Common myeloid progenitor, CD34-positive (primary cell): Measurements from ENCODE around the gene ZRSR2.

ENCODE experiments used
- CTCF ChIA-PET: fragments of 350-600 bp; sonication (Branson Sonifier 250); formaldehyde crosslinking; loops from one replicate; lab custom pipeline; 2021; ENCODE audit warnings: antibody characterized with exemption; lab: Charles Lee
- POLR2A ChIA-PET: fragments of 350-600 bp; sonication (Branson Sonifier 250); formaldehyde crosslinking; loops from one replicate; lab custom pipeline; 2021; ENCODE audit warnings: antibody characterized with exemption; lab: Charles Lee
- DNase-seq, 3 donors: peaks; one replicate each; pipeline versions ENCODE4 v3.0.0 to v3.0.0-alpha.2; 2013
- H3K27ac ChIP-seq, 2 experiments: 1 replicate in 1 of 2; 2 replicates in 1 of 2; pipeline ENCODE4 v1.7.0; 2013; ENCODE audit warnings: inconsistent platforms in 2 of 2, low read length in 2 of 2, mild to moderate bottlenecking in 2 of 2, low read depth in 1 of 2, moderate library complexity in 1 of 2; ENCODE audit not compliant: severe bottlenecking in 2 of 2, insufficient read depth in 1 of 2, poor library complexity in 1 of 2
- H3K27me3 ChIP-seq, 5 experiments: replicated peaks in 2 of 5; 1 replicate in 3 of 5; 2 replicates in 2 of 5; pipeline versions ENCODE4 v1.6.1 to v1.7.0; 2013; ENCODE audit warnings: low read length in 4 of 5, mild to moderate bottlenecking in 2 of 5, moderate library complexity in 2 of 5, inconsistent platforms in 1 of 5; ENCODE audit not compliant: insufficient read depth in 5 of 5, control insufficient read depth in 4 of 5
- H3K36me3 ChIP-seq, 4 experiments: 1 replicate in 2 of 4; 2 replicates in 2 of 4; pipeline versions ENCODE4 v1.6.1 to v1.7.0; 2013; ENCODE audit warnings: low read length in 3 of 4, control low read depth in 1 of 4, mild to moderate bottlenecking in 1 of 4; ENCODE audit not compliant: control insufficient read depth in 4 of 4, insufficient read depth in 4 of 4
- H3K4me1 ChIP-seq, 4 experiments: 1 replicate in 3 of 4; 2 replicates in 1 of 4; pipeline versions ENCODE4 v1.6.1 to v1.7.1; 2013; ENCODE audit warnings: low read length in 3 of 4, mild to moderate bottlenecking in 3 of 4, control low read depth in 1 of 4, inconsistent platforms in 1 of 4, moderate library complexity in 1 of 4; ENCODE audit not compliant: control insufficient read depth in 4 of 4, insufficient read depth in 4 of 4; ENCODE audit errors: control extremely low read depth in 1 of 4
- H3K4me3 ChIP-seq, 7 experiments: 1 replicate in 4 of 7; 2 replicates in 3 of 7; pipeline versions ENCODE4 v1.5.1 to v1.7.0; 2013; ENCODE audit warnings: mild to moderate bottlenecking in 7 of 7, low read length in 6 of 7, moderate library complexity in 6 of 7, inconsistent platforms in 2 of 7, low read depth in 2 of 7, control low read depth in 1 of 7; ENCODE audit not compliant: insufficient read depth in 4 of 7, control insufficient read depth in 1 of 7; ENCODE audit errors: extremely low read depth in 1 of 7
- H3K9me3 ChIP-seq, 5 experiments: 1 replicate in 4 of 5; 2 replicates in 1 of 5; pipeline versions ENCODE4 v1.6.1 to v1.7.1; 2013; ENCODE audit warnings: low read length in 4 of 5, mild to moderate bottlenecking in 2 of 5, inconsistent platforms in 1 of 5, low read depth in 1 of 5, moderate library complexity in 1 of 5; ENCODE audit not compliant: control insufficient read depth in 4 of 5, insufficient read depth in 2 of 5; ENCODE audit errors: control extremely low read depth in 1 of 5
- WGBS: methylation state at CpG from one replicate; pipeline ENCODE4 v1.1.5; 2013; ENCODE audit not compliant: insufficient coverage; 5-methylcytosine and 5-hydroxymethylcytosine counted together

Gene ZRSR2

DNA sequence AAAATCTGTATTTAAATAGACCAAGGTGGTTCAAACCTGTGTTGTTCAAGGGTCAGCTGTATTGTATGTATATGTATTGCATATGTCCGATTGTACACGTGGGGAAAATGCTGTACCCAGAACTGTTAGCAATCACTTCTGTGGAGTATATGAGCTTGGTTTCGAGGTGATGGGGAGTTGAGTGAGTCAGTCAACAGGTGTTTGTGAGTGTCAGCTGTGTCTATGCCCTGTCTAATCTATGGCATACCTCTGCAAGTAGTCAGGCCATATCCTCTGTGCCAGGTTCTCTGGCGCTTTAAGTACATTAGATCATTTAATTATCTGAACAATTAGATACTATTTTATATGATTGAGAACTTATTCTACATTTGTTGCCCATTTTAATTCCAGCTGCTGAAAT is 7.4 kb downstream of the ZRSR2 start:
- Histone ChIP-seq H3K9me3 (no peaks in the 10 kb centered on the region), H3K27me3 (no peaks in the 10 kb centered on the region), H3K4me1 (peaks cover 0 to 1% (median 0%) of the 10 kb centered on the region in 4 experiments), H3K27ac (no peak overlapping the region), H3K4me3 (no peak overlapping the region), H3K36me3 (peaks cover 7 to 19% (median 11%) of the 10 kb centered on the region in 4 experiments)
- WGBS: 100% methylated on average over 3 of the region's 4 CpGs
- DNase-seq: no peak
- ChIA-PET CTCF (no interaction called here), POLR2A (interaction anchor here (1.0 kb wide), 1 partner anchor 657 kb away, joined by 3 read pairs; no protein-coding TSS in a partner anchor)

DNA sequence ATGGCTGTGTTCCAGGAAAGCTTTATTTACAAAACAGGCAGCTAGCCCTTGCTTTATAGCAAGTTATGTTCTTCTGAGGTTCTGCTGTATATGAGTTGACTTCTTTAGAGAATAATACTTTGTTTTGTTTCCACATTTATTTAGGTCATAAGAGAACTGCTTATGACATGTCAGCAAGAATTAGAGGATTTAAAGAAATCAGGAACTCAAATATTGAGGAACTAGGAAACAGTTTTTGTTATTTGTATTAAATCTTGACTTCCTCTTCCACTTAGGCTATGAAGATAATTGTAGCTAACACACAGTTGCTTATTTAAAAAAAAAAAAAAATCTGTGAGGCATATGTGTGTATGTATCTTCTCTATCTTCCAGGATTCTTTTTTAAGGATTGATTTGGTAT is 14.3 kb downstream of the ZRSR2 start:
- Histone ChIP-seq H3K27me3 (no peaks in the 10 kb centered on the region), H3K27ac (no peak overlapping the region), H3K36me3 (peaks cover 2 to 43% (median 16%) of the 10 kb centered on the region in 4 experiments), H3K9me3 (no peaks in the 10 kb centered on the region), H3K4me3 (no peak overlapping the region), H3K4me1 (peaks cover 0 to 5% (median 0%) of the 10 kb centered on the region in 4 experiments)
- ChIA-PET POLR2A (no interaction called here), CTCF (interaction anchor here (1.1 kb wide), 1 partner anchor 43 kb away, joined by 3 read pairs; no protein-coding TSS in a partner anchor)
- peak in 2 of 3 donors; percentile 22 to 25 for DNase-seq

DNA sequence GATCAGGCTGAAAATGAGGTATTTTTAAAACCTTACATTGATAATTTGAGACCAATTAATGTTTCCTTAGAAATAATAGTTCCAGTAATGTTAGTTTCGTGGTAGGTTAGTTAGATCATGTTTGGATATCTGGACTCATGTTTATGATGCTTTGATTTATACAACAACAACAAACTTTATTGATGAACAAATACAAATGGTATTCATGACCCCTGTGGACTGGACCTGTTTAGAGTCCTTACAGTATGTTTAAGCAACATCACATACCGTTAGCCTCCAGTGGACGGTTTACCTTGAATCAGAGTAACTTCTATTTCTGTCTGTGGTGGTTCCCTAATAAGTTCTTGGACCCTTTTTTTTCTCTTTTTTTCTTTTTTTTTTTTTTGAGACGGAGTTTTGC is 18.0 kb downstream of the ZRSR2 start:
- no peak for DNase-seq
- Histone ChIP-seq H3K27me3 (no peaks in the 10 kb centered on the region), H3K36me3 (peaks cover 2 to 52% (median 28%) of the 10 kb centered on the region in 4 experiments), H3K27ac (no peak overlapping the region), H3K4me1 (peaks cover 0 to 5% (median 0%) of the 10 kb centered on the region in 4 experiments), H3K9me3 (no peaks in the 10 kb centered on the region), H3K4me3 (no peak overlapping the region)
- ChIA-PET CTCF (no interaction called here), POLR2A (no interaction called here)
- 100% methylated on average over 2 of the region's 4 CpGs for WGBS

DNA sequence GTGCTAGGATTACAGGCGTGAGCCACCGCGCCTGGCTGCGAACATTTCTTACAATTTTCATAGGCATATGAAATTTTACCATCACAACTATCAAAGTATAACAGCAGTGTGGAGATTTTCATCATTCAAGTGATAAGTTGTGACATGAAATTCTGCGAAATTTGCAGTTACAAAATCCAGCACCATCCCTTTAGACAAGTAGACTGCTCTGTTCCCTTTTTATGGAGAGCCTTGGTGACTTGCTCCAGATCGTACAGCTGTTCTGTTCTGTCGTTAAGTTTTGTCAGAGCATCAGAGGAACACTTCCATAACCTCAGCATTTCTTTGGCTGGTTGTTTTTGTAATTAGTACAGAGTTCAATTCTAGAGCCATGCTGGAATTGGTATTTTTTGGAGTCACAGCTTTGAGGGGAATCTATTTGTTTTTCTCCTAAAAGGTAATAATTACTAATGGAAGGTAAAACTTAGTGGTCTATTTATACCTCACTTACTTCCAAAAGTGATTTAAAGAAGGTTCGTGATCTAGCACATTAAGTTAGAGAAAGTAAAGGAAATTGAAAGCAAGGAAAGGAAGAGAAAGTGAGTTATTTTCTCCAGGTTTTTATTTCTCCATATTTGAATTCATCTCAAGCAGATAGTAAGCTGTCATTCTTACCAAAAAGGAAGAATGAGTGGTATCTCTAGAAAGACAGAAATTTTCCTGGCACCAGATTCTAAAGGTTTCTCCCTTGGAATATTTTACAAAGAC is 22.1 kb downstream of the ZRSR2 start:
- H3K27me3 ChIP-seq: no peaks in the 10 kb centered on the region
- ChIA-PET CTCF (interaction anchor here (0.8 kb wide), 1 partner anchor 14 kb away, joined by 3 read pairs; no protein-coding TSS in a partner anchor), POLR2A (no interaction called here)
- no peak for DNase-seq
- no peak overlapping the region for H3K27ac ChIP-seq
- H3K4me1 ChIP-seq: peaks cover 0 to 15% (median 7%) of the 10 kb centered on the region in 4 experiments
- peaks cover 6 to 58% (median 34%) of the 10 kb centered on the region in 4 experiments for H3K36me3 ChIP-seq
- 97% methylated on average over 4 of the region's 8 CpGs for WGBS
- H3K4me3 ChIP-seq: no peak overlapping the region
- H3K9me3 ChIP-seq: no peaks in the 10 kb centered on the region

DNA sequence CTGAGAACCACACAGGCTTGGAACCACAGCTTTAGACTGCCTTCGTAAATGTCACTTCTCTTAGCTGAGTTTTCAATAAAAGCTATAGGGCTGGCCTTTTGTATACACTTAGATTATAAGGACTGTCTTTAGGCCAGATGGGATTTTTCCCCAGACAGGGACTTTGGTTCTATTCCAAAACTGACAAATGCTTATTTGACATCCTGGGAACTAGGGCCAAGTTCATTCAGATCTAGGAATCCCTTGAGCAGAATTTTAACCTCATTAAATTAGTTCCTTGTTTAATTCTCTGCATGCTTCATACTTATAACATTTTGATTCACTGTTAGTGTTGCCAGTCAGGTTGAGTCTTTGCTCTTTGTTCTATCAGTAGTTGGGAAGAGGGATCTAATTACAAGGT is 23.1 kb downstream of the ZRSR2 start:
- no peak for DNase-seq
- H3K4me3 ChIP-seq: no peak overlapping the region
- H3K9me3 ChIP-seq: no peaks in the 10 kb centered on the region
- no peaks in the 10 kb centered on the region for H3K27me3 ChIP-seq
- POLR2A ChIA-PET: no interaction called here
- H3K27ac ChIP-seq: no peak overlapping the region
- H3K4me1 ChIP-seq: peaks cover 0 to 15% (median 7%) of the 10 kb centered on the region in 4 experiments
- peaks cover 10 to 59% (median 32%) of the 10 kb centered on the region in 4 experiments for H3K36me3 ChIP-seq
- no CpG with 5 or more reads among the region's 1 CpG for WGBS
- CTCF ChIA-PET: interaction anchor here (0.8 kb wide), 1 partner anchor 12 kb away, joined by 3 read pairs; no protein-coding TSS in a partner anchor

DNA sequence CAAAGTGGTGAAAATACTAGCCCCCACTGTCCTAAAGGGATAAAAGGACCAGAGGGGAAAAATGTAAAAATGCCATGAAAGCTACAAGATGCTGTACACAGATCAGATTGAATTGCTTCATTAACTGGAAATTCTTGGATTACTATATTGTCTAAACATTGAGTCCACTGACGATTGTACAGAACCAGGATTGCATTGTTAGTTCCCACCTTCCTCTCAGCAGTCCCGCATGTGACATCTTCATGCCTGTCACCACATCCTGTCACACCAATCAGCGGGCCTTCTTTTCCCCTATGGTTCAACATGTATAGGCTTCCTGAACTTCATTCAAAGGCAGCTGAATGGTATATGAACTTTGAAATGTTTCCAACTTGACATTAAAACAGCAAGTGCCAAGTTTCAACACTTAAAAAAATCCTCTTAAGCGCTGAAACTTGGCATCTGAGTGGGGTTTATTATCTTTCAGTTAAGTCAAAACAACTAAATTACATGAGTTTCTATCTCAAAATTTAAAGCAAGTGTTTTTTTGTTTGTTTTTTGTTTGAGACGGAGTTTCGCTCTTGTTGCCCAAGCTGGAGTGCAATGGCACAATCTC is 24.6 kb downstream of the ZRSR2 start:
- WGBS: 80% methylated on average over 4 of the region's 6 CpGs
- ChIA-PET POLR2A (no interaction called here), CTCF (interaction anchor here (0.6 kb wide), 1 partner anchor 41 kb away, joined by 3 read pairs; no protein-coding TSS in a partner anchor)
- peaks cover 12 to 50% (median 24%) of the 10 kb centered on the region in 4 experiments for H3K36me3 ChIP-seq
- H3K27me3 ChIP-seq: no peaks in the 10 kb centered on the region
- peaks cover 0 to 15% (median 7%) of the 10 kb centered on the region in 4 experiments for H3K4me1 ChIP-seq
- no peak for DNase-seq
- no peak overlapping the region for H3K27ac ChIP-seq
- no peaks in the 10 kb centered on the region for H3K9me3 ChIP-seq
- no peak overlapping the region for H3K4me3 ChIP-seq
